Neural progenitor cell (in vitro differentiated cells): Measurements from ENCODE around the gene ADGRF4. TPM values are rescaled to one million over a fixed set of nuclear protein-coding genes. Genes with fewer than 3 reads are reported as not detected.

Experiments
- DNase-seq: peaks from one replicate; pipeline ENCODE4 v3.0.0-alpha.2; 2016; ENCODE audit warnings: low spot score
- H2AFZ ChIP-seq: fragments of 200-600 bp; sonication (generic); replicated peaks from 2 replicates; pipeline ENCODE4 v1.6.1; 2016; ENCODE audit warnings: antibody characterized with exemption
- H3F3A ChIP-seq: fragments of 200-600 bp; sonication (generic); 2 replicates; pipeline ENCODE4 v1.6.1; 2016; ENCODE audit warnings: antibody characterized with exemption, low read depth
- H3K27ac ChIP-seq: fragments of 200-600 bp; sonication (generic); 2 replicates; pipeline ENCODE4 v1.5.1; 2016; ENCODE audit warnings: mild to moderate bottlenecking
- H3K27me3 ChIP-seq: fragments of 200-600 bp; sonication (generic); 2 replicates; pipeline ENCODE4 v1.6.1; 2016; ENCODE audit warnings: mild to moderate bottlenecking, moderate library complexity
- H3K36me3 ChIP-seq: fragments of 200-600 bp; sonication (generic); 2 replicates; pipeline ENCODE4 v1.5.1; 2016
- H3K4me1 ChIP-seq: fragments of 200-600 bp; sonication (generic); 2 replicates; pipeline ENCODE4 v1.6.1; 2016; ENCODE audit warnings: mixed run types
- H3K4me2 ChIP-seq: fragments of 200-600 bp; sonication (generic); 2 replicates; pipeline ENCODE4 v1.6.1; 2016
- H3K4me3 ChIP-seq: fragments of 200-600 bp; sonication (generic); 2 replicates; pipeline ENCODE4 v1.5.1; 2016
- H3K79me2 ChIP-seq: fragments of 200-600 bp; sonication (generic); 2 replicates; pipeline ENCODE4 v1.6.1; 2016; ENCODE audit warnings: low read depth
- H3K9ac ChIP-seq: fragments of 200-600 bp; sonication (generic); 2 replicates; pipeline ENCODE4 v1.6.1; 2016
- H3K9me3 ChIP-seq: fragments of 200-600 bp; sonication (generic); 2 replicates; pipeline ENCODE4 v1.5.1; 2016; ENCODE audit warnings: low read depth
- H4K20me1 ChIP-seq: fragments of 200-600 bp; sonication (generic); 2 replicates; pipeline ENCODE4 v1.6.1; 2016; ENCODE audit warnings: low read depth
- H3K27ac Mint-ChIP-seq: 3 replicates; pipeline ENCODE4 v1.8.0; 2021; ENCODE audit warnings: mixed read lengths
- H3K27me3 Mint-ChIP-seq: 2 replicates; pipeline ENCODE4 v1.8.0; 2022; ENCODE audit warnings: low read depth, mild to moderate bottlenecking, inconsistent platforms, moderate library complexity, mixed read lengths; ENCODE audit not compliant: insufficient read depth
- H3K36me3 Mint-ChIP-seq: 3 replicates; pipeline ENCODE4 v1.8.0; 2021; ENCODE audit warnings: mixed read lengths
- H3K4me1 Mint-ChIP-seq: 3 replicates; pipeline ENCODE4 v1.8.0; 2021; ENCODE audit warnings: mixed read lengths
- H3K4me3 Mint-ChIP-seq: 3 replicates; pipeline ENCODE4 v1.8.0; 2021; ENCODE audit warnings: mild to moderate bottlenecking, moderate library complexity, mixed read lengths
- H3K9me3 Mint-ChIP-seq: 3 replicates; pipeline ENCODE4 v1.8.0; 2020; ENCODE audit warnings: mixed read lengths
- CTCF ChIP-seq: fragments of 200-600 bp; sonication (generic); IDR thresholded peaks from 2 replicates; pipeline ENCODE4 v1.5.1; 2017; ENCODE audit warnings: antibody characterized with exemption, mild to moderate bottlenecking
- EZH2 ChIP-seq: fragments of 200-600 bp; sonication (generic); IDR thresholded peaks from 2 replicates; pipeline ENCODE4 v1.6.1; 2017; ENCODE audit warnings: antibody characterized with exemption, mild to moderate bottlenecking, moderate library complexity
- EZH2phosphoT487 ChIP-seq: fragments of 200-600 bp; sonication (generic); IDR thresholded peaks from 2 replicates; pipeline ENCODE4 v1.6.1; 2017; ENCODE audit warnings: antibody characterized with exemption
- total RNA-seq: library from RNA; depleted of rRNA; stranded (reverse); fragments of >200 nt; gene quantifications from 2 replicates; pipeline ENCODE4 v1.2.3, GENCODE V29; 2015; ENCODE audit warnings: low replicate concordance

ADGRF4 gene
- total RNA-seq, 1 donor from 2014 or later: not detected

- no peak for TF ChIP-seq EZH2phosphoT487
- TF ChIP-seq CTCF: no peak
- TF ChIP-seq EZH2: no peak
- H3K9me3 Mint-ChIP-seq: no peaks in the 10 kb centered on the region
- H3K9me3 ChIP-seq: no peaks in the 10 kb centered on the region
- no peak for DNase-seq
- H4K20me1 ChIP-seq: no peaks in the 10 kb centered on the region
- no peak overlapping the region for H3K27ac Mint-ChIP-seq
- no peak overlapping the region for H3K4me3 Mint-ChIP-seq
- no peaks in the 10 kb centered on the region for H3K36me3 Mint-ChIP-seq
- no peak overlapping the region for H3K4me3 ChIP-seq
- H3K9ac ChIP-seq: no peak overlapping the region
- no peaks in the 10 kb centered on the region for H3K4me1 Mint-ChIP-seq
- H3K27ac ChIP-seq: no peak overlapping the region
- no peak overlapping the region for H3K4me2 ChIP-seq
- H3K4me1 ChIP-seq: no peaks in the 10 kb centered on the region
- H3K27me3 Mint-ChIP-seq: no peaks in the 10 kb centered on the region
- no peaks in the 10 kb centered on the region for H3K27me3 ChIP-seq
- H3K79me2 ChIP-seq: no peaks in the 10 kb centered on the region
- H2AFZ ChIP-seq: no peak overlapping the region
- no peaks in the 10 kb centered on the region for H3F3A ChIP-seq
- H3K36me3 ChIP-seq: no peaks in the 10 kb centered on the region
Measured at GRCh38 chr6:47729019-47729418, 30.6 kb downstream of the ADGRF4 start.

GRCh38 chr6:47729457-47729856, 31.1 kb downstream of the ADGRF4 start:
- H3K4me2 ChIP-seq: no peak overlapping the region
- TF ChIP-seq CTCF (no peak), EZH2phosphoT487 (no peak), EZH2 (no peak)

GRCh38 chr6:47733879-47734558, 35.6 kb downstream of the ADGRF4 start:
- no peak overlapping the region for H3K4me2 ChIP-seq
- no peak overlapping the region for H3K4me3 ChIP-seq
- H2AFZ ChIP-seq: no peak overlapping the region
- TF ChIP-seq CTCF: peak; percentile 52
- TF ChIP-seq EZH2phosphoT487: no peak
- no peaks in the 10 kb centered on the region for H3K9me3 ChIP-seq
- peaks cover 13% of the 10 kb centered on the region for H3K4me1 ChIP-seq
- H3F3A ChIP-seq: no peaks in the 10 kb centered on the region
- no peaks in the 10 kb centered on the region for H4K20me1 ChIP-seq
- no peaks in the 10 kb centered on the region for H3K36me3 ChIP-seq
- peaks cover 4% of the 10 kb centered on the region for H3K4me1 Mint-ChIP-seq
- H3K9me3 Mint-ChIP-seq: no peaks in the 10 kb centered on the region
- no peak overlapping the region for H3K27ac Mint-ChIP-seq
- no peaks in the 10 kb centered on the region for H3K36me3 Mint-ChIP-seq
- H3K9ac ChIP-seq: no peak overlapping the region
- no peak overlapping the region for H3K27ac ChIP-seq
- H3K27me3 Mint-ChIP-seq: no peaks in the 10 kb centered on the region
- H3K79me2 ChIP-seq: no peaks in the 10 kb centered on the region
- H3K4me3 Mint-ChIP-seq: no peak overlapping the region
- DNase-seq: peak; percentile 28
- no peaks in the 10 kb centered on the region for H3K27me3 ChIP-seq

More at GRCh38 chr6:47729457-47729856, 31.1 kb downstream of the ADGRF4 start:
- no peak overlapping the region for H3K27ac ChIP-seq
- H3K27me3 ChIP-seq: no peaks in the 10 kb centered on the region
- no peaks in the 10 kb centered on the region for H3K27me3 Mint-ChIP-seq
- H3K4me3 Mint-ChIP-seq: no peak overlapping the region
- no peaks in the 10 kb centered on the region for H3K9me3 ChIP-seq
- H3K9ac ChIP-seq: no peak overlapping the region
- H3K4me1 ChIP-seq: peaks cover 3% of the 10 kb centered on the region
- DNase-seq: no peak
- no peaks in the 10 kb centered on the region for H4K20me1 ChIP-seq
- H3K36me3 ChIP-seq: no peaks in the 10 kb centered on the region
- H3F3A ChIP-seq: no peaks in the 10 kb centered on the region
- H3K9me3 Mint-ChIP-seq: no peaks in the 10 kb centered on the region
- H3K27ac Mint-ChIP-seq: no peak overlapping the region
- no peaks in the 10 kb centered on the region for H3K36me3 Mint-ChIP-seq
- no peaks in the 10 kb centered on the region for H3K4me1 Mint-ChIP-seq
- no peak overlapping the region for H2AFZ ChIP-seq
- H3K79me2 ChIP-seq: no peaks in the 10 kb centered on the region
- H3K4me3 ChIP-seq: no peak overlapping the region
